Measurements from ENCODE around the gene XRCC4. TPM values are rescaled to one million over a fixed set of nuclear protein-coding genes. Genes with fewer than 3 reads are reported as not detected.

XRCC4 gene
- total and polyA plus RNA-seq, 11 donors = 3.3 to 50.5 (median 8.0) TPM

DNA sequence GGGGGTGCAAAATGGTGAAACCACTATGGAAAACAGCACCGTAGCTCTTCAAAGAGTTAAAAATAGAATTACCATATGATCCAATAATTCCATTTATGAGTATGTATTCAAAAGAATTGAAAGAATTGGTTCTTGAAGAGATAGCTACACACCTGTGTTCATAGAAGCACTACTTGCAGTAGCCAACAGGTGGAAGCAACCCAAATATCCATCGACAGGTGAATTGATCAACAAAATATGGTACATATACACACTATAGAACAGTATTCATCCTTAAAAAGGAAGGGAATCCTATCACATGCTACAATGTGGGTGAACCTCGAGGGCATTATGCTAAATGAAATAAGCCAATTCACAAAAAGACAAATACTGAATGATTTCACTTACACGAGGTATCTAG lies 308.5 kb downstream of the XRCC4 start:
- ATAC-seq = no peak
- H3K4me1 ChIP-seq = no peaks in the 10 kb centered on the region
- intact Hi-C loops (cut with DNase I) = no loop called here

DNA sequence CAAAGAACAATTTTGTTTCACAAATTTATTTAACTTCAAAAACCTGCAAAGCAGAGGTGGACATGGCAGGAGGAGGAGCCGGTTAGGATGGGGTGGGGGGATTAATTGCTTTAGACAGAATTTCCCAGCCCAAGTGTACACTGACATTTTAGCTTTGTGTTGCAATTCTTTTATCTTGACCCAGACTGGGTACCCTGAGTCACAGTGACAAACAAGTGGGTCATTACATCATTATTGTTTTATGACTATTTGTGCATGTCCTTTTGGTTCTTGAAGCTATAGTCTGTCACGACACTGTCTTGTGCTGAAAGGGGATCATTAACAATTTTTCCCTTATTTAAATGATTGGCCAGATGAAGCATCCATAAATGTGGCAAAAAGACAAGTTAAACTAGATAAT lies 309.7 kb downstream of the XRCC4 start:
- Histone ChIP-seq H3K36me3 (no peaks in the 10 kb centered on the region), H3K4me3 (no peak overlapping the region), H3K27me3 (no peaks in the 10 kb centered on the region), H3K4me1 (no peaks in the 10 kb centered on the region), H3K9me3 (peaks cover 0 to 13% (median 0%) of the 10 kb centered on the region in 12 donors), H3K27ac (no peak overlapping the region)
- 87 to 90% (median 89%) methylated on average over 2 of the region's 2 CpGs for WGBS, 4 donors
- TF ChIP-seq, protein P1, sequence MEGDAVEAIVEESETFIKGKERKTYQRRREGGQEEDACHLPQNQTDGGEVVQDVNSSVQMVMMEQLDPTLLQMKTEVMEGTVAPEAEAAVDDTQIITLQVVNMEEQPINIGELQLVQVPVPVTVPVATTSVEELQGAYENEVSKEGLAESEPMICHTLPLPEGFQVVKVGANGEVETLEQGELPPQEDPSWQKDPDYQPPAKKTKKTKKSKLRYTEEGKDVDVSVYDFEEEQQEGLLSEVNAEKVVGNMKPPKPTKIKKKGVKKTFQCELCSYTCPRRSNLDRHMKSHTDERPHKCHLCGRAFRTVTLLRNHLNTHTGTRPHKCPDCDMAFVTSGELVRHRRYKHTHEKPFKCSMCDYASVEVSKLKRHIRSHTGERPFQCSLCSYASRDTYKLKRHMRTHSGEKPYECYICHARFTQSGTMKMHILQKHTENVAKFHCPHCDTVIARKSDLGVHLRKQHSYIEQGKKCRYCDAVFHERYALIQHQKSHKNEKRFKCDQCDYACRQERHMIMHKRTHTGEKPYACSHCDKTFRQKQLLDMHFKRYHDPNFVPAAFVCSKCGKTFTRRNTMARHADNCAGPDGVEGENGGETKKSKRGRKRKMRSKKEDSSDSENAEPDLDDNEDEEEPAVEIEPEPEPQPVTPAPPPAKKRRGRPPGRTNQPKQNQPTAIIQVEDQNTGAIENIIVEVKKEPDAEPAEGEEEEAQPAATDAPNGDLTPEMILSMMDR (IDR thresholded peaks at IDR 0.05) = no peak
- TF ChIP-seq POLR2A (IDR thresholded peaks at IDR 0.05) = no peak
- ATAC-seq (peak in 1 of 4 donors; percentile 50), DNase-seq (no peak)
- intact Hi-C loops (cut with DNase I) = no loop called here

More for the DNA sequence above, 308.5 kb downstream of the XRCC4 start:
- Histone ChIP-seq H3K27ac (no peak overlapping the region), H3K9me3 (peaks cover 0 to 13% (median 0%) of the 10 kb centered on the region in 12 donors), H3K4me3 (no peak overlapping the region), H3K27me3 (no peaks in the 10 kb centered on the region), H3K36me3 (no peaks in the 10 kb centered on the region)
- TF ChIP-seq POLR2A (IDR thresholded peaks at IDR 0.05) = no peak
- TF ChIP-seq, protein P1 (IDR thresholded peaks at IDR 0.05) = no peak
- DNase-seq = no peak
- 83 to 89% (median 88%) methylated on average over 4 of the region's 4 CpGs for WGBS, 4 donors

DNA sequence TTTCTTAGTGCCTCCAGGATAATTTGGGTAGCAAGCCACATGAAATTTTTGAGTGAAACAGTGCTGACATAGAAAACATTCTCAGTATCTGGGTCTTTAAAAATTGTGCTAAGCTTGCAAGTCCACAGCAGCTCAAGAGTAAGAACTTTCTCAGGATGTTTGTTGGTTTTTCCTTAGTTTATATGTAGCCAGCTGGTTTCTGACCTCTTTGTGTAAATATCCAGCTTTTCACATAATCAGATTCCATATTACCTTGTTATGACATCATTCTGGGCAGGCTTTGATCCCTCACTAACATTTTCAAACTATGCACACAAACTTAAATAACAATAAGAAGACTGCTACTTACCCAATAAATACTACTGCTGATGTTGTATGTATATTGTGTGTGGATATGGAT lies 311.3 kb downstream of the XRCC4 start:
- Histone ChIP-seq H3K27me3 (no peaks in the 10 kb centered on the region), H3K27ac (no peak overlapping the region), H3K36me3 (no peaks in the 10 kb centered on the region), H3K9me3 (peaks cover 0 to 13% (median 0%) of the 10 kb centered on the region in 12 donors), H3K4me3 (no peak overlapping the region), H3K4me1 (no peaks in the 10 kb centered on the region)
- TF ChIP-seq POLR2A (IDR thresholded peaks at IDR 0.05) = no peak
- TF ChIP-seq, protein P1 (IDR thresholded peaks at IDR 0.05) = no peak
- intact Hi-C loops (cut with DNase I) = no loop called here
- ATAC-seq (no peak), DNase-seq (no peak)

DNA sequence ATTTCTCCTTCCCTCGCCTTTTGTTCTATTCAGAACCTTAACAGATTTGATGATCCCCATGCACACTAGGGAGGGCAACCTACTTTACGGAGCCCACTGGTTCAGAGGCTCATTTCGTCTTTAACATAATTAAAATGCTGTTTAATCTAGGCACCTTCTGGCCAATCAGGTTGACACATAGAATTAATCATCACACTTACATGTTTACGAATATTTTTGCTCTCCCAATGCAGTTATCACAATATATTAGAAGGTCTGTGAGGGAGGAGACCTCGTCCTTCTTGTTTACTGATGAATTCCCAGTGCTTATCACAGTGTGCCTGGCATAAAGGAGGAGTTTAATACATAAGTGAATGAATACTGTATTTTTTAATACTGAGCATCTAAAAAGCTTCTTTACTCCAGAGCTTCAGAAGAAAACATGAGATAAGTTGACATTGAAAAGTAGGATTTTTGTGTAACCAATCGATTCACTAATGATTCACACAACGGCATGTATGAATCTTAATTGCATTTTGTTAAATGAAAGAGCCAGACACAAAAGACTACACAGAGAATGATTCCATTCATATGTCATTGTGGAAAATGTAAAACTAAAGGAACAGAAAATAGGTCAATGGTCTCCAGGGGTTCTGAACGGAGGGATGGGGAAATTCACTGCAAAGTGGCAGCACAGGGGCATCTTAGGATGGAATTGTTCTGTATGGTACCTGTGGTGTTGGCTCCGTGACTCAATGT lies 315.6 kb downstream of the XRCC4 start:
- ATAC-seq = no peak
- no peaks in the 10 kb centered on the region for H3K4me1 ChIP-seq
- H3K4me3 ChIP-seq = no peak overlapping the region
- H3K27ac ChIP-seq = no peak overlapping the region
- no peaks in the 10 kb centered on the region for H3K9me3 ChIP-seq
- no peak for TF ChIP-seq POLR2A (IDR thresholded peaks at IDR 0.05)
- TF ChIP-seq, protein P1 (IDR thresholded peaks at IDR 0.05) = no peak
- intact Hi-C loops (cut with DNase I) = no loop called here
- H3K36me3 ChIP-seq = no peaks in the 10 kb centered on the region
- DNase-seq = no peak
- WGBS, 4 donors = 87 to 91% (median 90%) methylated on average over 9 of the region's 9 CpGs
- no peaks in the 10 kb centered on the region for H3K27me3 ChIP-seq

Measured in heart left ventricle (tissue), 16 donors.